Heart right ventricle (tissue), 16 donors: ENCODE results near the gene DARS1. TPM values are rescaled to one million over a fixed set of nuclear protein-coding genes. Genes with fewer than 3 reads are reported as not detected.
"Not testable (repeated sequence)": the region's sequence is repeated elsewhere in the genome, so short reads cannot be mapped to it uniquely, and the experiment has no call there.

Source experiments
- ATAC-seq, 8 donors: fragments of 200-7000 bp; cut with Tn5 transposase; one replicate each; pipeline ENCODE4 v1.9.1; 2020; ENCODE audit warnings: mild to moderate bottlenecking in 8 of 8, moderate library complexity in 8 of 8, moderate number of reproducible peaks in 1 of 8
- DNase-seq, 2 donors: peaks; one replicate each; pipeline ENCODE4 v3.0.0-alpha.2; 2020
- H3K27ac ChIP-seq, 10 donors: fragments of 200-600 bp; sonication (generic) in 2 of 10; one replicate each; pipeline versions ENCODE4 v1.5.0 to v1.8.0; 2020 to 2022; ENCODE audit warnings: mild to moderate bottlenecking in 3 of 10
- H3K27me3 ChIP-seq, 7 donors: fragments of 200-600 bp; one replicate each; pipeline ENCODE4 v1.8.0; 2021 to 2022; ENCODE audit warnings: mild to moderate bottlenecking in 2 of 7
- H3K36me3 ChIP-seq, 9 donors: fragments of 200-600 bp; sonication (generic) in 1 of 9; one replicate each; pipeline versions ENCODE4 v1.5.0 to v1.8.0; 2020 to 2022; ENCODE audit warnings: mild to moderate bottlenecking in 2 of 9
- H3K4me1 ChIP-seq, 9 donors: fragments of 200-600 bp; sonication (generic) in 1 of 9; one replicate each; pipeline versions ENCODE4 v1.5.0 to v1.8.0; 2020 to 2022; ENCODE audit warnings: mild to moderate bottlenecking in 4 of 9
- H3K4me3 ChIP-seq, 10 donors: fragments of 200-600 bp; sonication (generic) in 2 of 10; one replicate each; pipeline versions ENCODE4 v1.5.0 to v1.8.0; 2020 to 2022; ENCODE audit warnings: mild to moderate bottlenecking in 7 of 10, moderate library complexity in 2 of 10
- H3K9me3 ChIP-seq, 11 donors: fragments of 200-600 bp in 10 of 11; sonication (generic) in 2 of 11; one replicate each; pipeline versions ENCODE4 v1.5.0 to v1.8.0; 2013 to 2022; ENCODE audit warnings: mild to moderate bottlenecking in 2 of 11, control low read depth in 1 of 11, moderate library complexity in 1 of 11
- WGBS, 2 donors: extraction: QIAGEN DNeasy Blood & Tissue Kit; methylation state at CpG; one replicate each; pipeline ENCODE4 v1.1.7; 2013; ENCODE audit warnings: inconsistent platforms in 1 of 2; 5-methylcytosine and 5-hydroxymethylcytosine counted together
- intact Hi-C, 10 donors: fragments of 100-400 bp; cut with DNase I; formaldehyde crosslinking; loops; one replicate each; pipeline versions ENCODE4 v1.11.1 to v1.14.2; 2022
- polyA plus RNA-seq, 2 donors: library from polyadenylated mRNA; stranded (reverse); fragments of 200-250 nt; gene quantifications; one replicate each; pipeline ENCODE4 v1.2.3, GENCODE V29; 2013
- total RNA-seq, 10 donors: library from RNA; stranded (reverse); fragmentation: NEBNext Ultra II Directional in 3 of 10; extraction: Animal tissue kit (Norgen Biotek cat#: 25700) in 3 of 10; gene quantifications; one replicate each; pipeline versions ENCODE4 v1.2.1 to v1.2.4, GENCODE V29; 2021 to 2023
- TF ChIP-seq, protein P1 (sequence below), 9 donors: fragments of 200-600 bp; sonication (generic) in 2 of 9; IDR thresholded peaks; one replicate each; pipeline versions ENCODE4 v1.5.0 to v1.8.0; 2021 to 2022; ENCODE audit warnings: antibody characterized with exemption in 9 of 9, mild to moderate bottlenecking in 5 of 9, moderate library complexity in 1 of 9
- donor health status: Arrhythmogenic right ventricular cardiomyopathy.
- donor health status: ischemic (EF 13 %, LVEDD 7.1; RV severe dilation, severe dysfunction).
- donor health status: healthy with polysubstance abuse.
- donor health status: DM: no; HTN: yes; CAD: no.
- donor health status: DM: no; HTN: no; CAD: no.
- donor health status: ischemic (EF 25% LVEDD 6.9; RV normal size, moderate dysfunction).
- donor health status: ischemic (EF 25% LVEDD 5.7; RV mildly dilated, moderate dysfunction).
- donor health status: healthy.
- donor health status: DM: yes; HTN: yes; CAD: no.
- donor health status: Ischemic cardiomyopathy.
- donor health status: ischemic (EF 35%, LVEDD 5.7; RV mildly dilated, moderate dysfunction).
- donor health status: nonischemic (EF 11% LVEDD 7.7; RV severe dilation, severe dysfunction).
- donor health status: DM: yes; HTN: yes; CAD: no.
- donor health status: PGD.
- donor health status: ischemic (EF 29% LVEDD 5.4; RV normal size, mild dysfunction).
- donor health status: nonischemic (EF 23%, LVEDD 6.1; RV moderate dilation, normal function).

The DARS1 gene
- total and polyA plus RNA-seq, 12 donors, result 47.8 to 136 (median 65.7) TPM

- no peak for ATAC-seq
- Histone ChIP-seq H3K27ac (no peak overlapping the region), H3K27me3 (peaks cover 0 to 11% (median 0%) of the 10 kb centered on the region in 7 donors), H3K36me3 (no peaks in the 10 kb centered on the region), H3K4me1 (peaks cover 0 to 10% (median 0%) of the 10 kb centered on the region in 9 donors), H3K4me3 (no peak overlapping the region), H3K9me3 (no peaks in the 10 kb centered on the region)
- intact Hi-C loops, result no loop called here
- TF ChIP-seq, protein P1, sequence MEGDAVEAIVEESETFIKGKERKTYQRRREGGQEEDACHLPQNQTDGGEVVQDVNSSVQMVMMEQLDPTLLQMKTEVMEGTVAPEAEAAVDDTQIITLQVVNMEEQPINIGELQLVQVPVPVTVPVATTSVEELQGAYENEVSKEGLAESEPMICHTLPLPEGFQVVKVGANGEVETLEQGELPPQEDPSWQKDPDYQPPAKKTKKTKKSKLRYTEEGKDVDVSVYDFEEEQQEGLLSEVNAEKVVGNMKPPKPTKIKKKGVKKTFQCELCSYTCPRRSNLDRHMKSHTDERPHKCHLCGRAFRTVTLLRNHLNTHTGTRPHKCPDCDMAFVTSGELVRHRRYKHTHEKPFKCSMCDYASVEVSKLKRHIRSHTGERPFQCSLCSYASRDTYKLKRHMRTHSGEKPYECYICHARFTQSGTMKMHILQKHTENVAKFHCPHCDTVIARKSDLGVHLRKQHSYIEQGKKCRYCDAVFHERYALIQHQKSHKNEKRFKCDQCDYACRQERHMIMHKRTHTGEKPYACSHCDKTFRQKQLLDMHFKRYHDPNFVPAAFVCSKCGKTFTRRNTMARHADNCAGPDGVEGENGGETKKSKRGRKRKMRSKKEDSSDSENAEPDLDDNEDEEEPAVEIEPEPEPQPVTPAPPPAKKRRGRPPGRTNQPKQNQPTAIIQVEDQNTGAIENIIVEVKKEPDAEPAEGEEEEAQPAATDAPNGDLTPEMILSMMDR (IDR thresholded peaks at IDR 0.05), result no peak
- no peak for DNase-seq
- WGBS, 2 donors, result 87 to 93% methylated on average over 4 of the region's 4 CpGs
Observed at GRCh38 chr2:135885709-135886108, 99.7 kb downstream of the DARS1 start.

DNA sequence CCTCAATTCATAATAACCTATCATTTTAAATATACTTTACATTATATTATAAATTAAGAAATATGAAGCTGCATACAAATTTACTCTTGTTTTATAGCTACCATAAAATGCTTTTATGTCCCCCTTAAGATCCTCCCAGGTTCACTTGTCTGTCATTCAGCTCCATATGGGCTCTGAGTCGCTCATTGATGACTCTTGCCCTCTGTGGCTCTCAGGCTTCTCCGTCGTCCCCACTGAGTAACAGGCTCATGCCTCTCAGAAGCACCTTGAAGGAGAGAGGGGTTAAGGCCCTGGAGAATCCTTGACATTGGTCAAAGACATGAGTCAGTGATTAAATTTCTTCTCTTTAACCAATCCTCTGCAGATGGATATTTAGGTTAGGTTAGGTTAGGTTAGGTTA is 103.0 kb downstream of the DARS1 start:
- H3K9me3 ChIP-seq, result no peaks in the 10 kb centered on the region
- intact Hi-C loops, result no loop called here
- TF ChIP-seq, protein P1 (IDR thresholded peaks at IDR 0.05), result no peak
- H3K27me3 ChIP-seq, result peaks cover 0 to 11% (median 0%) of the 10 kb centered on the region in 7 donors
- ATAC-seq (no peak), DNase-seq (no peak)
- no peaks in the 10 kb centered on the region for H3K4me1 ChIP-seq
- no peak overlapping the region for H3K4me3 ChIP-seq
- no peak overlapping the region for H3K27ac ChIP-seq
- H3K36me3 ChIP-seq, result no peaks in the 10 kb centered on the region
- 67 to 70% methylated on average over 3 of the region's 3 CpGs for WGBS, 2 donors

DNA sequence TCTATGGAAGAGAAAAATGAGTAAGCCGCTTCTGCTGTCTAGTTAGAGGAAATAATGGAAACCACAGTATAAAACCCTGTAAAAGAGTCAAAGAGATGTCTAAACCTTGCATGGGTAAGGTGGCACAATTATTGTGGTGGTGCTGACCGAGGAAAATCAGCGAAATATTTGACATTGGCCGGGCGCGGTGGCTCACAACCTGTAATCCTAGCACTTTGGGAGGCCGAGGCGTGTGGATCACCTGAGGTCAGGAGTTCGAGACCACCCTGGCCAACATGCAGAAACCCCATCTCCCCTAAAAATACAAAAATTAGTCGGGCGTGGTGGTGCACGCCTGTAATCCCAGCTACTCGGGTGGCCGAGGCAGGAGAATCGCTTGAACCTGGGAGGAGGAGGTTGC is 108.7 kb downstream of the DARS1 start:
- Histone ChIP-seq H3K4me1 (peaks cover 0 to 24% (median 14%) of the 10 kb centered on the region in 9 donors), H3K4me3 (peak overlapping the region; percentile 2 to 95 (median 75)), H3K27ac (peak overlapping the region in 6 of 10 donors; percentile 18 to 90 (median 81)), H3K36me3 (peaks cover 0 to 14% (median 0%) of the 10 kb centered on the region in 9 donors)
- ATAC-seq, result peak in 1 of 8 donors; percentile 9
- DNase-seq, intact Hi-C loops, H3K9me3 ChIP-seq, H3K27me3 ChIP-seq: not testable (repeated sequence)
- 83 to 88% methylated on average over 15 of the region's 15 CpGs for WGBS, 2 donors

GRCh38 chr2:135876066-135876711 is 109.2 kb downstream of the DARS1 start, which contains the start of gene MCM6:
MCM6 (minus strand) TSS chr2:135876443; CDS start chr2:135876365, 78 bp downstream.
- H3K4me1 ChIP-seq, result peaks cover 0 to 24% (median 14%) of the 10 kb centered on the region in 9 donors
- DNase-seq, result peak; percentile 96 to 98
- no peaks in the 10 kb centered on the region for H3K27me3 ChIP-seq
- H3K4me3 ChIP-seq, result peak within 1 kb of the TSS; percentile 58 to 95 (median 75)
- no peaks in the 10 kb centered on the region for H3K9me3 ChIP-seq
- H3K36me3 ChIP-seq, result peaks cover 0 to 20% (median 0%) of the 10 kb centered on the region in 9 donors
- 0 to 1% methylated on average over 69 to 71 of the region's 71 CpGs for WGBS, 2 donors
- H3K27ac ChIP-seq, result peak within 1 kb of the TSS in 9 of 10 donors; percentile 68 to 90 (median 81)
- TF ChIP-seq, protein P1 (IDR thresholded peaks at IDR 0.05), result peak in 5 of 9 donors; percentile 2 to 21 (median 12)
- intact Hi-C loops, result no loop called here
- ATAC-seq, result peak; percentile 99
